Measurements from ENCODE around the gene NTSR1.

GRCh38 chr20:62752181-62752670, 43.6 kb downstream of the NTSR1 start:
- TF ChIP-seq CTCF (IDR thresholded peaks at IDR 0.05) (no peak), POLR2A (IDR thresholded peaks at IDR 0.05) (no peak)

Measured in Peyer's patch (tissue), 4 donors.